HepG2 (cell line): Measurements from ENCODE around the gene CNP. TPM values are rescaled to one million over a fixed set of nuclear protein-coding genes. Genes with fewer than 3 reads are reported as not detected.
A peak's percentile ranks its signal among the peaks of the same experiment; 100 is the strongest.

ENCODE experiments used
- AGO2 ChIP-seq: fragments of 200-400 bp; formaldehyde crosslinking; optimal IDR thresholded peaks from 2 replicates; pipeline ENCODE3; 2017; ENCODE audit warnings: mild to moderate bottlenecking, low read depth, low read length, moderate library complexity
- ASH2L ChIP-seq: fragments of 300-600, 200-600 bp; sonication (generic); IDR thresholded peaks from 2 replicates; pipeline ENCODE4 v1.7.0; 2017; ENCODE audit warnings: low read depth, mild to moderate bottlenecking, moderate library complexity, mixed read lengths, low read length; ENCODE audit not compliant: insufficient read length
- GATAD1 ChIP-seq: IDR thresholded peaks from 2 replicates; pipeline ENCODE4 v1.6.1; 2016; ENCODE audit warnings: missing genetic modification reagents, missing compliant biosample characterization
- GATAD2A ChIP-seq: IDR thresholded peaks from 2 replicates; pipeline ENCODE4 v1.6.1; 2016
- HIVEP1 ChIP-seq: sonication (generic); formaldehyde crosslinking; IDR thresholded peaks from 2 replicates; pipeline ENCODE4 v1.4.0; 2020; ENCODE audit warnings: mild to moderate bottlenecking, missing genetic modification reagents
- KDM5B ChIP-seq: sonication (generic); formaldehyde crosslinking; IDR thresholded peaks from 2 replicates; pipeline ENCODE4 v1.4.0; 2020; ENCODE audit warnings: missing genetic modification reagents, mild to moderate bottlenecking, borderline replicate concordance
- SRF ChIP-seq: IDR thresholded peaks from 2 replicates; pipeline ENCODE4 v1.6.1; 2011; ENCODE audit warnings: mild to moderate bottlenecking, low read depth, low read length, moderate library complexity
- SUZ12 ChIP-seq: fragments of 150-350 bp; IDR thresholded peaks from 2 replicates; pipeline ENCODE4 v1.6.1; 2014; ENCODE audit warnings: low read depth, low read length
- TBX2 ChIP-seq: sonication (generic); formaldehyde crosslinking; IDR thresholded peaks from 2 replicates; pipeline ENCODE4 v1.5.0; 2020; ENCODE audit warnings: missing genetic modification reagents, mild to moderate bottlenecking, borderline replicate concordance
- ZKSCAN5 ChIP-seq: sonication (generic); formaldehyde crosslinking; IDR thresholded peaks from 2 replicates; pipeline ENCODE4 v1.5.1; 2020; ENCODE audit warnings: mild to moderate bottlenecking, missing genetic modification reagents
- ZNF709 ChIP-seq: sonication (generic); formaldehyde crosslinking; IDR thresholded peaks from 2 replicates; pipeline ENCODE4 v1.5.0; 2020; ENCODE audit warnings: mild to moderate bottlenecking, missing genetic modification reagents
- ZNF773 ChIP-seq: sonication (generic); formaldehyde crosslinking; IDR thresholded peaks from 2 replicates; pipeline ENCODE4 v1.4.0; 2020; ENCODE audit warnings: missing genetic modification reagents, borderline replicate concordance
- polyA plus RNA-seq, 8 experiments: library from polyadenylated mRNA; depleted of rRNA in 3 of 8; stranded (reverse) in 7 of 8; unstranded in 1 of 8; fragments of >200 nt; fragmentation: Illumina TruSeq in 4 of 8; extraction: Trizol in 4 of 8; gene quantifications; 2 replicates each; pipeline versions ENCODE4 v1.2.1 to v1.2.3, GENCODE V29; 2011 to 2016; ENCODE audit warnings: low read depth in 4 of 8, missing spikeins in 1 of 8, mixed read lengths in 1 of 8; ENCODE audit not compliant: insufficient read depth in 1 of 8
- total RNA-seq, 5 experiments: library from RNA; depleted of rRNA; stranded (reverse); fragments of >200 nt; fragmentation: Illumina TruSeq; extraction: Trizol; gene quantifications; 2 replicates each; pipeline ENCODE4 v1.2.3, GENCODE V29; 2016; ENCODE audit warnings: low read depth in 1 of 5
- TF ChIP-seq, protein P1 (sequence below): sonication (generic); formaldehyde crosslinking; IDR thresholded peaks from 2 replicates; pipeline ENCODE4 v1.4.0; 2020; ENCODE audit warnings: missing genetic modification reagents, mild to moderate bottlenecking, borderline replicate concordance
- TF ChIP-seq, protein P2 (sequence below): sonication (generic); formaldehyde crosslinking; conservative IDR thresholded peaks from 2 replicates; pipeline ENCODE4 v1.4.0; 2020; ENCODE audit warnings: mild to moderate bottlenecking, missing genetic modification reagents, moderate library complexity
- TF ChIP-seq, protein P3 (sequence below), 2 experiments: sonication (generic) in 1 of 2; formaldehyde crosslinking in 1 of 2; IDR thresholded peaks; 2 replicates each; pipeline versions ENCODE4 v1.6.1 to v1.9.0; 2014 to 2022; ENCODE audit warnings: antibody characterized with exemption in 1 of 2, borderline replicate concordance in 1 of 2, inconsistent platforms in 1 of 2, low read depth in 1 of 2, missing genetic modification reagents in 1 of 2
- TF ChIP-seq, protein P4 (sequence below): sonication (generic); formaldehyde crosslinking; IDR thresholded peaks from 2 replicates; pipeline ENCODE4 v1.4.0; 2020; ENCODE audit warnings: missing genetic modification reagents, borderline replicate concordance

Gene CNP
- total and polyA plus RNA-seq, 2 of the 13 experiments (the other 11 are each of a cell fraction or from before 2014, with no cell fraction given) = 97.2 to 161 TPM

DNA sequence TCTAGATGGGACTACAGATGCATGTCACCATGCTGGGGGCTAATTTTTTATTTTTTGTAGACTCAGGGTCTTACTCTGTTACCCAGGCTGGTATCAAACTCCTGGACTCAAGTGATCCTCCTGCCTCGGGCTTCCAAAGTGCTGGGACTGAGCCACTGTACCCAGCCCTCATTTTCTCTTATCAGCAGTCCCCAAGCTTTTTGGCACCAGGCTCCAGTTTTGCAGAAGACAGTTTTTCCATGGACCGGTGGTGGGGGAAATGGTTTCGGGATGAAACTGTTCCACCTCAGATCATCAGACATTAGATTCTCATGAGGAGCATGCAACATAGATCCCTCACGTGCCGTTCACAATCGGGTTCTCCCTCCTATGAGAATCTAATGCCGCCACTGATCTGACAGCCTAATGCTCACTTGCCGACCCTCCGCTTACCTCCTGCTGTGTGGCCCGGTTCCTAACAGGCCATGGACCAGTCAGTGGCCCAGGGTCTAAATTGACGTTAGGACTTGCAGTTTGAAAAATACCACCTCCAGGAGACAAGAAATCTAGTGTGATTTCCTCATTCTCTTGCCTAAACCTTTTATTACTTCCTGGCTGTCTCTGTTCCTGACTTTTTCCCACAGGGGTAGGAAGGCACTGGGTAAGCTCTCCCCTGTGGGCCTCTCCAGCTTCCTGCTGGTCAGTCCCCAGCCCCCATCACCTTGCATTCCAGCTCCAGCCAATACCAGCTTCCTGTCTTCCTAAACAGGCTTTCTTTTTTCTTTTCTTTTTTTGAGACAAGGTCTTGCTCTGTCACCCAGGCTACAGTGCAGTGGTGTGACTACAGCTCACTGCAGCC, 9.3 kb upstream of the CNP start (continued):
- TF ChIP-seq, protein P1, sequence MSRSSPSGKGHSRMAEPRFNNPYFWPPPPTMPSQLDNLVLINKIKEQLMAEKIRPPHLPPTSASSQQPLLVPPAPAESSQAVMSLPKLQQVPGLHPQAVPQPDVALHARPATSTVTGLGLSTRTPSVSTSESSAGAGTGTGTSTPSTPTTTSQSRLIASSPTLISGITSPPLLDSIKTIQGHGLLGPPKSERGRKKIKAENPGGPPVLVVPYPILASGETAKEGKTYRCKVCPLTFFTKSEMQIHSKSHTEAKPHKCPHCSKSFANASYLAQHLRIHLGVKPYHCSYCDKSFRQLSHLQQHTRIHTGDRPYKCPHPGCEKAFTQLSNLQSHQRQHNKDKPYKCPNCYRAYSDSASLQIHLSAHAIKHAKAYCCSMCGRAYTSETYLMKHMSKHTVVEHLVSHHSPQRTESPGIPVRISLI (CRISPR knock-in tag) = peak; percentile 85; the same call in 1 of the 2 replicates
- TF ChIP-seq SUZ12 = no peak
- TF ChIP-seq, protein P2, sequence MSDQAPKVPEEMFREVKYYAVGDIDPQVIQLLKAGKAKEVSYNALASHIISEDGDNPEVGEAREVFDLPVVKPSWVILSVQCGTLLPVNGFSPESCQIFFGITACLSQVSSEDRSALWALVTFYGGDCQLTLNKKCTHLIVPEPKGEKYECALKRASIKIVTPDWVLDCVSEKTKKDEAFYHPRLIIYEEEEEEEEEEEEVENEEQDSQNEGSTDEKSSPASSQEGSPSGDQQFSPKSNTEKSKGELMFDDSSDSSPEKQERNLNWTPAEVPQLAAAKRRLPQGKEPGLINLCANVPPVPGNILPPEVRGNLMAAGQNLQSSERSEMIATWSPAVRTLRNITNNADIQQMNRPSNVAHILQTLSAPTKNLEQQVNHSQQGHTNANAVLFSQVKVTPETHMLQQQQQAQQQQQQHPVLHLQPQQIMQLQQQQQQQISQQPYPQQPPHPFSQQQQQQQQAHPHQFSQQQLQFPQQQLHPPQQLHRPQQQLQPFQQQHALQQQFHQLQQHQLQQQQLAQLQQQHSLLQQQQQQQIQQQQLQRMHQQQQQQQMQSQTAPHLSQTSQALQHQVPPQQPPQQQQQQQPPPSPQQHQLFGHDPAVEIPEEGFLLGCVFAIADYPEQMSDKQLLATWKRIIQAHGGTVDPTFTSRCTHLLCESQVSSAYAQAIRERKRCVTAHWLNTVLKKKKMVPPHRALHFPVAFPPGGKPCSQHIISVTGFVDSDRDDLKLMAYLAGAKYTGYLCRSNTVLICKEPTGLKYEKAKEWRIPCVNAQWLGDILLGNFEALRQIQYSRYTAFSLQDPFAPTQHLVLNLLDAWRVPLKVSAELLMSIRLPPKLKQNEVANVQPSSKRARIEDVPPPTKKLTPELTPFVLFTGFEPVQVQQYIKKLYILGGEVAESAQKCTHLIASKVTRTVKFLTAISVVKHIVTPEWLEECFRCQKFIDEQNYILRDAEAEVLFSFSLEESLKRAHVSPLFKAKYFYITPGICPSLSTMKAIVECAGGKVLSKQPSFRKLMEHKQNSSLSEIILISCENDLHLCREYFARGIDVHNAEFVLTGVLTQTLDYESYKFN (CRISPR knock-in tag) = peak; percentile 91
- TF ChIP-seq ZNF773 (CRISPR knock-in tag) = no peak
- TF ChIP-seq GATAD2A (CRISPR knock-in tag) = peak; percentile 70
- peak; percentile 40; the same call in 1 of the 2 replicates for TF ChIP-seq KDM5B (CRISPR knock-in tag)
- TF ChIP-seq HIVEP1 = no peak
- TF ChIP-seq, protein P3, sequence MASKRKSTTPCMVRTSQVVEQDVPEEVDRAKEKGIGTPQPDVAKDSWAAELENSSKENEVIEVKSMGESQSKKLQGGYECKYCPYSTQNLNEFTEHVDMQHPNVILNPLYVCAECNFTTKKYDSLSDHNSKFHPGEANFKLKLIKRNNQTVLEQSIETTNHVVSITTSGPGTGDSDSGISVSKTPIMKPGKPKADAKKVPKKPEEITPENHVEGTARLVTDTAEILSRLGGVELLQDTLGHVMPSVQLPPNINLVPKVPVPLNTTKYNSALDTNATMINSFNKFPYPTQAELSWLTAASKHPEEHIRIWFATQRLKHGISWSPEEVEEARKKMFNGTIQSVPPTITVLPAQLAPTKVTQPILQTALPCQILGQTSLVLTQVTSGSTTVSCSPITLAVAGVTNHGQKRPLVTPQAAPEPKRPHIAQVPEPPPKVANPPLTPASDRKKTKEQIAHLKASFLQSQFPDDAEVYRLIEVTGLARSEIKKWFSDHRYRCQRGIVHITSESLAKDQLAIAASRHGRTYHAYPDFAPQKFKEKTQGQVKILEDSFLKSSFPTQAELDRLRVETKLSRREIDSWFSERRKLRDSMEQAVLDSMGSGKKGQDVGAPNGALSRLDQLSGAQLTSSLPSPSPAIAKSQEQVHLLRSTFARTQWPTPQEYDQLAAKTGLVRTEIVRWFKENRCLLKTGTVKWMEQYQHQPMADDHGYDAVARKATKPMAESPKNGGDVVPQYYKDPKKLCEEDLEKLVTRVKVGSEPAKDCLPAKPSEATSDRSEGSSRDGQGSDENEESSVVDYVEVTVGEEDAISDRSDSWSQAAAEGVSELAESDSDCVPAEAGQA (IDR thresholded peaks at IDR 0.05; ENCODE audit: low read depth) = no peak
- TF ChIP-seq, protein P3 (CRISPR knock-in tag; IDR thresholded peaks at IDR 0.05; ENCODE audit: borderline replicate concordance) = peak; percentile 87; the same call in 1 of the 2 replicates
- TF ChIP-seq SRF = peak; percentile 38; the same call in 1 of the 2 replicates
- peak; percentile 30; the same call in 1 of the 2 replicates for TF ChIP-seq TBX2 (CRISPR knock-in tag)
- no peak for TF ChIP-seq ZKSCAN5 (CRISPR knock-in tag)
- no peak for TF ChIP-seq AGO2
- no peak for TF ChIP-seq GATAD1 (CRISPR knock-in tag)
- peak; percentile 43; the same call in 1 of the 2 replicates for TF ChIP-seq ZNF709 (CRISPR knock-in tag)
- TF ChIP-seq, protein P4, sequence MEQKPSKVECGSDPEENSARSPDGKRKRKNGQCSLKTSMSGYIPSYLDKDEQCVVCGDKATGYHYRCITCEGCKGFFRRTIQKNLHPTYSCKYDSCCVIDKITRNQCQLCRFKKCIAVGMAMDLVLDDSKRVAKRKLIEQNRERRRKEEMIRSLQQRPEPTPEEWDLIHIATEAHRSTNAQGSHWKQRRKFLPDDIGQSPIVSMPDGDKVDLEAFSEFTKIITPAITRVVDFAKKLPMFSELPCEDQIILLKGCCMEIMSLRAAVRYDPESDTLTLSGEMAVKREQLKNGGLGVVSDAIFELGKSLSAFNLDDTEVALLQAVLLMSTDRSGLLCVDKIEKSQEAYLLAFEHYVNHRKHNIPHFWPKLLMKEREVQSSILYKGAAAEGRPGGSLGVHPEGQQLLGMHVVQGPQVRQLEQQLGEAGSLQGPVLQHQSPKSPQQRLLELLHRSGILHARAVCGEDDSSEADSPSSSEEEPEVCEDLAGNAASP (CRISPR knock-in tag) = no peak
- TF ChIP-seq ASH2L = no peak
